Breast epithelium (tissue), 3 donors: Measurements from ENCODE around the gene PRKCD.

Experiments used
- CTCF ChIP-seq, 3 donors: fragments of 450-650 bp; IDR thresholded peaks; one replicate each; pipeline ENCODE4 v1.5.1; 2016 to 2017; ENCODE audit warnings: antibody characterized with exemption in 3 of 3, mild to moderate bottlenecking in 3 of 3, moderate library complexity in 3 of 3
- POLR2A ChIP-seq: fragments of 450-650 bp; IDR thresholded peaks from one replicate; pipeline ENCODE4 v1.6.1; 2016; ENCODE audit warnings: antibody characterized with exemption, mild to moderate bottlenecking, moderate library complexity
- POLR2AphosphoS5 ChIP-seq, 3 donors: sonication (generic); formaldehyde crosslinking; IDR thresholded peaks; one replicate each; pipeline ENCODE4 v1.6.1; 2017; ENCODE audit warnings: antibody characterized with exemption in 3 of 3

GRCh38 chr3:53140847-53141845 lies 19.9 kb upstream of the PRKCD start:
- TF ChIP-seq CTCF (IDR thresholded peaks at IDR 0.05) (no peak), POLR2A (no peak), POLR2AphosphoS5 (IDR thresholded peaks at IDR 0.05) (no peak)
